GM12892 (cell line): Measurements from ENCODE around the gene NGFR. TPM values are rescaled to one million over a fixed set of nuclear protein-coding genes. Genes with fewer than 3 reads are reported as not detected.

Source experiments
- DNase-seq: peaks from one replicate; pipeline ENCODE4 v3.0.0; 2011; ENCODE audit not compliant: insufficient read length
- FAIRE-seq: peaks from 2 replicates; lab custom pipeline; 2011; peaks lifted over from hg19 to GRCh38; lab: Jason Lieb, UNC
- POLR2A ChIP-seq: IDR thresholded peaks from 2 replicates; pipeline ENCODE4 v1.6.1; 2011; ENCODE audit warnings: low read depth, low read length, control low read depth
- POLR2AphosphoS5 ChIP-seq: IDR thresholded peaks from 2 replicates; pipeline ENCODE4 v1.6.1; 2011; ENCODE audit warnings: low read depth, low read length, control low read depth
- TAF1 ChIP-seq: IDR thresholded peaks from 2 replicates; pipeline ENCODE4 v1.6.1; 2011; ENCODE audit warnings: low read depth, mild to moderate bottlenecking, control low read depth, low read length, borderline replicate concordance
- polyA plus RNA-seq: library from polyadenylated mRNA; unstranded; fragments of >200 nt; gene quantifications from one replicate; pipeline ENCODE4 v1.2.1, GENCODE V29; 2012; ENCODE audit warnings: missing spikeins, inconsistent platforms; ENCODE audit not compliant: missing spikeins

NGFR gene
- 0.45 TPM for polyA plus RNA-seq

DNA sequence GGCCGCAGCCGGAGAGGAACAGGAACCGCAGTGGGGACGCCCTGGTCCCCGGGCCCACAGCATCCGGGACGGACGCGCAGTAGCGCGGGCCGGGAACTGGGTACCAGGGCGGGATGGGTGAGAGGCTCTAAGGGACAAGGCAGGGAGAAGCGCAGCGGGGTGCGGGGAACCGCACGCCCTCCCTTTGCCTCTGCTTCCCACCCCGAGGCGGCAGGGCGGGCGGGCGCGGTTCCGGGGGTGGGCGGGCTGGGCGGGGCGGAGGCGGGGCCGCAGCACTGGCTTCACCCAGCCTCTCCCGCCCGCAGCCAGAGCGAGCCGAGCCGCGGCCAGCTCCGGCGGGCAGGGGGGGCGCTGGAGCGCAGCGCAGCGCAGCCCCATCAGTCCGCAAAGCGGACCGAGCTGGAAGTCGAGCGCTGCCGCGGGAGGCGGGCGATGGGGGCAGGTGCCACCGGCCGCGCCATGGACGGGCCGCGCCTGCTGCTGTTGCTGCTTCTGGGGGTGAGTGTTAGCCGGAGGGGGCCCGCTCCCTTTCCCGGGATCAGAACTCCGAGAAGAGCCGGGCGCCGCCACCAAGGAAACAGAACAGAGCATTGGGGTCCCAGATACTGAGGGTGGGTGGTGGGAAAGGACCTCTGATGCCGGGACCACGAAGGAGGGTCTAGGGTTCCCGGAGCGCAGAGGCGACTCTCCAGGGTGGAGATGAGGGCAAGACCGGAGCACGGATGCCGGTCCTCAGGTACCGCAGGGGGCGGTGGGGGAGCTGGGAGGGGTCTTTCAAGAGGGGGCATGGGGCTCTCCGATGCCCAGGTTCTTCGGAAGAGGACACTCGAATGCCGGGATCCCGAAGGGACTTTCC lies at the start of gene NGFR:
NGFR (plus strand) TSS at position 308 of the 856 bp plus-strand sequence; CDS start at position 433, 125 bp downstream.
- TF ChIP-seq POLR2AphosphoS5 (no peak), POLR2A (no peak), TAF1 (no peak)
- FAIRE-seq (no peak), DNase-seq (peak; percentile 83)

GRCh38 chr17:49445591-49445990 lies 49.5 kb upstream of the NGFR start:
- DNase-seq (no peak), FAIRE-seq (no peak)
- TF ChIP-seq TAF1: no peak
- no peak for TF ChIP-seq POLR2A
- TF ChIP-seq POLR2AphosphoS5: no peak

DNA sequence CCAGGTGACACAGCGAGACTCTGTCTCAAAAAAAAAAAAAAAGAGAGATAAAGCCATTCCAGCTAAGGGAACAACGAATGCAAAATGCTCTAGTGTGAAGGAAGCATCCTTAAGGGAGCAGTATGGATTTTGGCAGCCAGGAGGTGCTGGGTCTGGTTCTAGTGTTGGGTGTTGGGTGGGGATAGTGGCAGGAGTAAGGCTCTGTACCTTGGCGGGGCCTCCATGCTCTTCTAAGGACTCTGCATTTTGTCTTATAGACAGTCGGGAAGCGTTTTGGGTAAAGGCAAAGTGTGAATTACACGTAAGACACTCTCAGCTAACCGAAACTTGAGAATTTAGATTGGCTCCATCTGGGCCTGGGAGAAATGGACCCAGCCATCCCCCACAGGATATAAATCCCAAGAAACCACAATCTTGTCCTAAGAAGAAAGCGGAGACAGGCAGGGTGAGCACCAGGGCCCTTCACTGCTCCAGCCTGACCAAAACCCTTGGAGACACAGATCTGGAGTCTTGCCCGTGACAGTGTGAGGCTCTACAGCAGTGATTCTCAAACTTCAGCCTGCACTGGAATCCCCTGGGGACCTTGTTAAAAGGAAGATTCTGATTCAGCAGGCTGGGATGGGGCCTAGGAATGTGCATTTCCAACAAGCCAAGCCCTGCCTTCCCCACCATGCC lies 47.3 kb upstream of the NGFR start:
- FAIRE-seq: no peak
- TF ChIP-seq POLR2AphosphoS5 (no peak), POLR2A (no peak), TAF1 (no peak)
- no peak for DNase-seq

DNA sequence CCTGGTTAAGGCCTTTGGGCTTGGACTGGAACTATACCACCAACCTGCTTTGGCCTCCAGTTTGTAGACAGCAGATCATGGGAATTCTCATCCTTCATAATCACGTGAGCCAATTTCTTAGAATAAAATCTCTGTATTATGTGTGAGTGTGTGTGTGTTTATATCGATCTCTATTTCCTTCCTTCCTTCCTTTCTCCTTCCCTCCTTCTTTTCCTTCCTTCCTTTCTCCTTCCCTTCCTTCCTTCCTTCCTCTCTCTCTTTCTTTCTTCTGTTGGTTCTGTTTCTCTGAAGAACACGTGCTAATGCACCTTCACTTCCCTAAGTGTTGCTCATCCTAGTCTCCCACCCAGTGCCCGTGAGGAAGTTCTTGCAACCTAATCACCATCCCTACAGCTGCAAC lies 44.9 kb upstream of the NGFR start:
- DNase-seq: no peak
- TF ChIP-seq TAF1 (no peak), POLR2A (no peak), POLR2AphosphoS5 (no peak)
- FAIRE-seq: no peak

DNA sequence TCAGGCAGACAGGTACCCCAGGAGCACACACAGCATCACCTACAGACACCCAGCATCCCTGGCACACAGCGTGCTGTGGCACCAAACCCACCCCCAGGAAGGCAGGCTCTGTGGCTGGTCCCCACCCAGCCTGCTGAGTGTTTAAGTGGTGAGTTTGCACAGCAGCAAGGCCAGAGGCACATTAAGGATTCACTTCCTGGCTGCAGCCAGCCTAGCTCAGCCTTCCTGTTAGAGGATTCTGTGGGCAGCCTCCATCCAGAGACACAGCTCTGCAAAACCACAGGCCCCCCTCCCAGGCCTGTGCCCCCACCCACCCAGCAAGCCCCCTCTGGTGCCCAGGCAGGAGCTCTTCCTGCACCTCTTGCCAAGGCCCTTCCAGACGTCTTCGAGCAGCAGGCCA lies 44.4 kb upstream of the NGFR start:
- FAIRE-seq: no peak
- no peak for DNase-seq
- no peak for TF ChIP-seq POLR2A
- no peak for TF ChIP-seq TAF1
- no peak for TF ChIP-seq POLR2AphosphoS5

DNA sequence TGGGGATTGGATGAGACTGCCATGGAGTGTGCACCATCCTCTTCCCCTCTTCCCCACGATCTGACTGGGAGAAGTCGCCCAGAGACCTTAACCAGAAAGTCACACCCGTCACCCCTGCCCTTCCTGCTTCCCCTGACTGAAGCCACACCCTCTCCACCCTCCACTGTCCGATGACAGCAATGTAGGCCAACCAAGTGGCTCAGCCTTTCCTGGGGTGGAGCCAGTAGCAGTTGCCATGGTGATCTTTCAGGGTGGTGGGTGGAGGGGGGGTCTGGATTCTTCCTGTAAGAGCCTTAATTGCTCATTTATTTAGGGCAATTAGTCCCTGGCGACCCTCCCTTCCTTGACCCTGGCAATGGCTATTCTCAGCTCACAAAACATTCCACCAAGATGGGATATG lies 42.9 kb upstream of the NGFR start:
- DNase-seq (no peak), FAIRE-seq (no peak)
- no peak for TF ChIP-seq POLR2A
- TF ChIP-seq TAF1: no peak
- no peak for TF ChIP-seq POLR2AphosphoS5

- no peak for DNase-seq
- no peak for FAIRE-seq
- no peak for TF ChIP-seq TAF1
- no peak for TF ChIP-seq POLR2AphosphoS5
- no peak for TF ChIP-seq POLR2A
Observed at GRCh38 chr17:49452661-49453060, 42.4 kb upstream of the NGFR start.

GRCh38 chr17:49454050-49454449 lies 41.0 kb upstream of the NGFR start:
- no peak for DNase-seq
- TF ChIP-seq POLR2AphosphoS5 (no peak), TAF1 (no peak), POLR2A (no peak)
- no peak for FAIRE-seq

DNA sequence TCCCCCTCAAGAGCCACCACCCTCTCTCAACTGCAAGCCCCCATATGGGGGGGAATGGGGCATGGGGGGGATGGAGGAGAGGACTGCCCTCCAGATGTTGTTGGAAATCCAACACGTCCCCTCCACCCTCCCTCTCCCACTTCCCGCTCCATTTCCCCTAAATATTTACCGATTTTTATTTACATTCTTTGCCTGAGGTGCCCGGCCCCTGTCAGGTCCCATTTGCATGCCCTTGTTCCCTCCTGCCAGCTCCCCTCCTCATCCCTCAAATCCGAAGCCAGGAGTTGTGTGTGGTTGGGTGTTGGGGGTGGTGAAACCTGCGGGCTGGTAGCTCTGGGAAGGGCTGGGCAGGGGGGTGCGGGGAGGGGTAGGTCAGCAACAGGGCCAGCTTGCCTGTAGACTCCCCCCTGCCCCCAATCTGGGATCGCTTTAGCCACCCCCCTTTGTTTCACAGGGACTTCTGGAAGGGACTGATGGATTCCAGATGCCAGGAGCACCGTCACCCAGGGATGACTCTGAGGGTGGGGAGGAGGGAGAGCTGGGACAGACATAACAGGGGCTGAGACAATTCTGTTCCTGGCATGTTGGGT lies 39.7 kb upstream of the NGFR start:
- TF ChIP-seq POLR2A (no peak), TAF1 (no peak), POLR2AphosphoS5 (no peak)
- FAIRE-seq: no peak

GRCh38 chr17:49456183-49456965 lies 38.7 kb upstream of the NGFR start:
- no peak for DNase-seq
- TF ChIP-seq POLR2AphosphoS5 (no peak), POLR2A (no peak), TAF1 (no peak)
- no peak for FAIRE-seq

More for the DNA sequence above, 39.7 kb upstream of the NGFR start:
- DNase-seq: no peak
